Measurements from ENCODE around the gene RHNO1.
"Not testable (repeated sequence)": the region's sequence is repeated elsewhere in the genome, so short reads cannot be mapped to it uniquely, and the experiment has no call there.

The RHNO1 gene

GRCh38 chr12:2860170-2860569 is 16.9 kb upstream of the RHNO1 start:
- no peak for DNase-seq

- DNase-seq, result no peak
Measured at GRCh38 chr12:2862876-2863275, 14.1 kb upstream of the RHNO1 start.

- not testable (repeated sequence) for DNase-seq
Measured at GRCh38 chr12:2863402-2863801, 13.6 kb upstream of the RHNO1 start.

- DNase-seq, result no peak
Measured at GRCh38 chr12:2864198-2864597, 12.8 kb upstream of the RHNO1 start.

GRCh38 chr12:2868986-2869632 is 7.9 kb upstream of the RHNO1 start:
- DNase-seq, result not testable (repeated sequence)

GRCh38 chr12:2876431-2877046 is 484 bp upstream of the RHNO1 start:
- DNase-seq, result peak; percentile 66

GRCh38 chr12:2877953-2878732 is 1.1 kb downstream of the RHNO1 start:
- peak; percentile 79 for DNase-seq

GRCh38 chr12:2879853-2880252 is 2.8 kb downstream of the RHNO1 start:
- DNase-seq, result no peak

GRCh38 chr12:2884810-2885209 is 7.8 kb downstream of the RHNO1 start:
- DNase-seq, result no peak

GRCh38 chr12:2886768-2887450 is 9.9 kb downstream of the RHNO1 start:
- no peak for DNase-seq

GRCh38 chr12:2890001-2890387 is 13.0 kb downstream of the RHNO1 start:
- no peak for DNase-seq

GRCh38 chr12:2890388-2891239 is 13.6 kb downstream of the RHNO1 start, which contains the start of gene TULP3:
TSS of gene TULP3 (plus strand) at chr12:2890891. CDS start at chr12:2890948, 57 bp downstream.
- DNase-seq, result peak; percentile 99

- DNase-seq, result peak; percentile 66
Measured at GRCh38 chr12:2891240-2892053, 14.4 kb downstream of the RHNO1 start.

- no peak for DNase-seq
Measured at GRCh38 chr12:2892246-2892645, 15.2 kb downstream of the RHNO1 start.

- DNase-seq, result no peak
Measured at GRCh38 chr12:2893007-2893406, 16.0 kb downstream of the RHNO1 start.

GRCh38 chr12:2895051-2895451 is 18.0 kb downstream of the RHNO1 start:
- no peak for DNase-seq

- DNase-seq, result no peak
Measured at GRCh38 chr12:2895511-2895910, 18.5 kb downstream of the RHNO1 start.

GRCh38 chr12:2897418-2897817 is 20.4 kb downstream of the RHNO1 start:
- no peak for DNase-seq

- no peak for DNase-seq
Measured at GRCh38 chr12:2900642-2901041, 23.6 kb downstream of the RHNO1 start.

GRCh38 chr12:2902272-2902880 is 25.4 kb downstream of the RHNO1 start:
- peak; percentile 74 for DNase-seq

- DNase-seq, result no peak
Measured at GRCh38 chr12:2904260-2904659, 27.2 kb downstream of the RHNO1 start.
